PC-3 (cell line): Measurements from ENCODE around the gene KRTAP10-9. TPM values are rescaled to one million over a fixed set of nuclear protein-coding genes. Genes with fewer than 3 reads are reported as not detected.
"Not testable (repeated sequence)": the region's sequence is repeated elsewhere in the genome, so short reads cannot be mapped to it uniquely, and the experiment has no call there.

Source experiments
- ATAC-seq: fragments of 200-7000 bp; cut with Tn5 transposase; 2 replicates; pipeline ENCODE4 v1.9.1; 2020; ENCODE audit warnings: mild to moderate bottlenecking, moderate library complexity
- BruUV-seq: library from RNA; stranded (reverse); fragments of 400-500 nt; replicated peaks from 2 replicates; lab custom pipeline; 2021; lab: Mats Ljungman, UMichigan
- CTCF ChIA-PET: fragments of 300-600 bp; sonication (Branson Sonifier 250); formaldehyde crosslinking; loops from one replicate; lab custom pipeline; 2022; ENCODE audit warnings: antibody characterized with exemption; lab: Charles Lee
- POLR2A ChIA-PET: fragments of 300-600 bp; sonication (Branson Sonifier 250); formaldehyde crosslinking; loops from one replicate; lab custom pipeline; 2022; ENCODE audit warnings: antibody characterized with exemption; ENCODE audit not compliant: unreplicated experiment; lab: Charles Lee
- DNase-seq: peaks from one replicate; pipeline ENCODE4 v3.0.0-alpha.2; 2015
- H2AFZ ChIP-seq: fragments of 300-600 bp; sonication (generic); 2 replicates; pipeline ENCODE4 v1.6.0; 2016; ENCODE audit warnings: antibody characterized with exemption, low read length
- H3F3A ChIP-seq: fragments of 300-600 bp; sonication (generic); one replicate; pipeline ENCODE4 v1.6.0; 2017; ENCODE audit warnings: antibody characterized with exemption, low read length, control low read depth, mild to moderate bottlenecking; ENCODE audit not compliant: unreplicated experiment
- H3K27ac ChIP-seq: fragments of 300-600 bp; sonication (generic); 2 replicates; pipeline ENCODE4 v1.5.1; 2016; ENCODE audit warnings: mild to moderate bottlenecking, low read length
- H3K27me3 ChIP-seq: fragments of 300-600 bp; sonication (generic); 2 replicates; pipeline ENCODE4 v1.6.1; 2016; ENCODE audit warnings: low read length, mixed read lengths
- H3K36me3 ChIP-seq: fragments of 300-600 bp; sonication (generic); 2 replicates; pipeline ENCODE4 v1.6.1; 2016; ENCODE audit warnings: low read depth, mixed run types, low read length, mixed read lengths
- H3K4me1 ChIP-seq: fragments of 300-600 bp; sonication (generic); 2 replicates; pipeline ENCODE4 v1.5.1; 2016; ENCODE audit warnings: low read length; ENCODE audit not compliant: insufficient read depth
- H3K4me2 ChIP-seq: fragments of 300-600 bp; sonication (generic); 2 replicates; pipeline ENCODE4 v1.6.0; 2016; ENCODE audit warnings: low read length
- H3K4me3 ChIP-seq: fragments of 300-600 bp; sonication (generic); 2 replicates; pipeline ENCODE4 v1.5.1; 2016; ENCODE audit warnings: mild to moderate bottlenecking, low read length, mixed read lengths
- H3K79me2 ChIP-seq: fragments of 300-600 bp; sonication (generic); 2 replicates; pipeline ENCODE4 v1.6.1; 2017; ENCODE audit warnings: low read length, mixed read lengths
- H3K9ac ChIP-seq: fragments of 300-600 bp; sonication (generic); 2 replicates; pipeline ENCODE4 v1.6.0; 2016; ENCODE audit warnings: mild to moderate bottlenecking, low read length
- H3K9me2 ChIP-seq: fragments of 300-600 bp; sonication (generic); replicated peaks from 2 replicates; pipeline ENCODE4 v1.6.1; 2016; ENCODE audit warnings: mixed run types, low read length, mixed read lengths
- H3K9me3 ChIP-seq: fragments of 300-600 bp; sonication (generic); 2 replicates; pipeline ENCODE4 v1.6.1; 2016; ENCODE audit warnings: low read length, mixed read lengths
- H4K20me1 ChIP-seq: fragments of 300-600 bp; sonication (generic); 2 replicates; pipeline ENCODE4 v1.6.1; 2016; ENCODE audit warnings: low read length, mixed read lengths
- CTCF ChIP-seq: fragments of 300-600 bp; sonication (generic); conservative IDR thresholded peaks from 2 replicates; pipeline ENCODE4 v1.5.1; 2017; ENCODE audit warnings: antibody characterized with exemption, low read depth, mild to moderate bottlenecking, low read length
- EZH2 ChIP-seq: fragments of 300-600 bp; sonication (generic); IDR thresholded peaks from one replicate; pipeline ENCODE4 v1.6.1; 2017; ENCODE audit warnings: antibody characterized with exemption, mild to moderate bottlenecking, low read length; ENCODE audit not compliant: unreplicated experiment
- EZH2phosphoT487 ChIP-seq: fragments of 300-600 bp; sonication (generic); IDR thresholded peaks from 2 replicates; pipeline ENCODE4 v1.6.1; 2018; ENCODE audit warnings: mild to moderate bottlenecking, antibody characterized with exemption, low read length, borderline replicate concordance
- intact Hi-C: fragments of 100-400 bp; cut with micrococcal nuclease; formaldehyde crosslinking; loops from 2 replicates; pipeline ENCODE4 v1.9.0; 2023
- total RNA-seq: library from RNA; depleted of rRNA; stranded (reverse); fragments of >200 nt; gene quantifications from 2 replicates; pipeline ENCODE4 v1.2.3, GENCODE V29; 2014

Gene KRTAP10-9
- total RNA-seq, 1 experiment from 2014 or later: not detected

GRCh38 chr21:44658913-44659595, 32.2 kb downstream of the KRTAP10-9 start:
- CTCF ChIA-PET: no interaction called here
- no peak for ATAC-seq
- intact Hi-C loops: no loop called here

GRCh38 chr21:44661567-44661966, 34.7 kb downstream of the KRTAP10-9 start:
- CTCF ChIA-PET, ATAC-seq, H3K9me2 ChIP-seq, POLR2A ChIA-PET, H2AFZ ChIP-seq, BruUV-seq, H3K4me2 ChIP-seq, H3K36me3 ChIP-seq, H3K9ac ChIP-seq, intact Hi-C loops, H3K79me2 ChIP-seq, H3K27ac ChIP-seq, H3F3A ChIP-seq, DNase-seq, H4K20me1 ChIP-seq, H3K27me3 ChIP-seq, H3K9me3 ChIP-seq, H3K4me1 ChIP-seq, H3K4me3 ChIP-seq: not testable (repeated sequence)

More at GRCh38 chr21:44658913-44659595, 32.2 kb downstream of the KRTAP10-9 start:
- H3K27ac ChIP-seq: no peak overlapping the region
- no peaks in the 10 kb centered on the region for H3K79me2 ChIP-seq
- no peaks in the 10 kb centered on the region for H3F3A ChIP-seq
- no peak overlapping the region for H2AFZ ChIP-seq
- no TSS peak for BruUV-seq
- no peak for DNase-seq
- no peak overlapping the region for H3K4me3 ChIP-seq
- H3K27me3 ChIP-seq: no peaks in the 10 kb centered on the region
- 0 out of 2 replicates have a peak, but pooled peaks cover 5% of the 10 kb centered on the region for H3K9me3 ChIP-seq
- no peaks in the 10 kb centered on the region for H3K36me3 ChIP-seq
- no peak overlapping the region for H3K9ac ChIP-seq
- H3K9me2 ChIP-seq: no peaks in the 10 kb centered on the region
- POLR2A ChIA-PET: no interaction called here
- TF ChIP-seq EZH2 (no peak), EZH2phosphoT487 (no peak), CTCF (no peak)
- no peaks in the 10 kb centered on the region for H4K20me1 ChIP-seq
- no peak overlapping the region for H3K4me2 ChIP-seq
- H3K4me1 ChIP-seq: no peaks in the 10 kb centered on the region

- H3K9me2 ChIP-seq: no peaks in the 10 kb centered on the region
- POLR2A ChIA-PET: no interaction called here
- no peak overlapping the region for H2AFZ ChIP-seq
- no peaks in the 10 kb centered on the region for H3K79me2 ChIP-seq
- no peak overlapping the region for H3K27ac ChIP-seq
- CTCF ChIA-PET: interaction anchor here (0.7 kb wide), 1 partner anchor 78 kb away, joined by 3 read pairs; no protein-coding TSS in a partner anchor
- no peak overlapping the region for H3K4me3 ChIP-seq
- H3K4me1 ChIP-seq: peaks cover 11% of the 10 kb centered on the region; the same call in 1 of the 2 replicates
- H3K9ac ChIP-seq: no peak overlapping the region
- H3K27me3 ChIP-seq: no peaks in the 10 kb centered on the region
- no peaks in the 10 kb centered on the region for H3K36me3 ChIP-seq
- H3F3A ChIP-seq: no peaks in the 10 kb centered on the region
- intact Hi-C loops: no loop called here
- H3K4me2 ChIP-seq: no peak overlapping the region
- BruUV-seq: no TSS peak
- no peaks in the 10 kb centered on the region for H4K20me1 ChIP-seq
- H3K9me3 ChIP-seq: no peaks in the 10 kb centered on the region
- ATAC-seq (no peak), DNase-seq (no peak)
- TF ChIP-seq EZH2: no peak
- no peak for TF ChIP-seq EZH2phosphoT487
- no peak for TF ChIP-seq CTCF
These were observed 37.8 kb downstream of the KRTAP10-9 start for GRCh38 chr21:44664691-44665090.
